Left renal pelvis (tissue), 4 donors: ENCODE data around the gene NTMT1. TPM values are rescaled to one million over a fixed set of nuclear protein-coding genes. Genes with fewer than 3 reads are reported as not detected.

Source experiments
- DNase-seq, 4 donors: peaks; one replicate each; pipeline ENCODE4 v3.0.0-alpha.2; 2013; ENCODE audit warnings: low read depth in 4 of 4, low spot score in 3 of 4
- polyA plus RNA-seq, 4 donors: library from polyadenylated mRNA; unstranded; fragments of 120-200 nt; gene quantifications; one replicate each; pipeline ENCODE4 v1.2.1, GENCODE V29; 2013; ENCODE audit not compliant: insufficient read length in 4 of 4

The NTMT1 gene
- polyA plus RNA-seq, 4 donors = 21.2 to 32.4 (median 29.9) TPM

- DNase-seq = no peak
These were observed 29.2 kb upstream of the NTMT1 start for GRCh38 chr9:129596541-129597331.

DNA sequence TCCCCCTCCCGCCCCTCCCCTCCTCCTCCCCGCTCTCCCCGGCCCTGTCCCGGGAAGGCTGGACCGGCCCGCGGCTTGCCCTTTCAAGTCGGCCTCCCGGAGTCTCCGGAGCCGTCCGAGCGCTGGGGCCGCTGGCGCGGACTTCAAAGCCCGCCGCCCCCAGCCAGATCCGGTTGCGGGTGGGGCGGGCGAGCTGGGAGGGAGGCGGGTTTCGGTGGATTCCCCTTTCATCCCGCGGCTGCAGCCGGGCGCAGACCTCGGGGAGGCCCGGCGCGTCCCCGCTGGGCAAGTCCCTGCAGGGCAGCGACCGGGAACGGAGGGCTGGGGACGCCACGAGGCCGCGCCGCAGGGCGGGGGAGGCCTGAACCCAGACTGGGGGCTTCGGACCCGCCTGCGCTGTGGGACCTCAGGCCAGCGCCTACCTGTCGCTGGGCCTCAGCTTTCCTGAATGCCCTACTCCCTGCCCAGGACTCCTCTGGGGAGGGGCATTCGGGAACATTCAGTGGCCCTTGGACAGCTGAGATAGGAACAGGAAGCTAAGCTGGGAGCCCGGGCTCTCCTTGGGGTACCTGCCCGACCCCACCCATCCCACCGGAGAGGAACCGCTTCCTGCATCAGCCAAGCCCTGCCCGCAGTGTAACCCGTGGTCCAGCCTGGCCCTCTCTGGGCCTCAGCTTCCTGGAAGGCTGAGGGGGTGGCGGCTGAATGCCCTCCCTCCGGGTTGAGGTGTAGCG, 28.4 kb upstream of the NTMT1 start:
- no peak for DNase-seq

GRCh38 chr9:129598089-129598596, 27.8 kb upstream of the NTMT1 start:
- DNase-seq = no peak

DNA sequence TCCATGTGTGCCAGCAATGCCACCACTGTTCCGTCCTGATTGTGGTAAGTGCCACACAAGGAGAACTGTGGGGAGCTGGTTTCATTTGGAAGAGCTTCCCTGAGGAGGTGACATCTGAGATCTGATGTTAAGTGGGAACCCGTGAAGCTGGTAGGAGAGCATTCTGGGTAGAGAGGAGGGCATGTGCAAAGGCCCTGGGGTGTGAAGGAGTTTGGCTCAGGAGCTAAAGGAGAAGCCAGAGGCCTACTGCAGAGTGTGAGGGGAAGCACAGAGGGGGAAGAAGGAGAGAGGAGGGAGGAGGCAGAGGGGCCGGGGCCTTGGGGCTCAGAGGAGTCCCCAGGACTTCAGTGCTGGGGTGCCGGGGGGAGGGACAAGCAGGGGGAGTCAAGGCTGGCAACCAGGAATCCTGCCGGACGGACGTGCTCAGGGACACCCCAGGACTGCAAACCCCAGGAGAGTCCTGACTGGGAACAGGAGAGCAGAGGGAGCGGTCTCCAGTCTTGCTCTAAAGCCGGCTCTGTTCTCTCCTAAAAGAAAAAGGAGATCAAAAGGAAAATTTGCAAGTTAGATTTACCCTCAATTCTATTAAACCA, 24.8 kb upstream of the NTMT1 start:
- no peak for DNase-seq

DNA sequence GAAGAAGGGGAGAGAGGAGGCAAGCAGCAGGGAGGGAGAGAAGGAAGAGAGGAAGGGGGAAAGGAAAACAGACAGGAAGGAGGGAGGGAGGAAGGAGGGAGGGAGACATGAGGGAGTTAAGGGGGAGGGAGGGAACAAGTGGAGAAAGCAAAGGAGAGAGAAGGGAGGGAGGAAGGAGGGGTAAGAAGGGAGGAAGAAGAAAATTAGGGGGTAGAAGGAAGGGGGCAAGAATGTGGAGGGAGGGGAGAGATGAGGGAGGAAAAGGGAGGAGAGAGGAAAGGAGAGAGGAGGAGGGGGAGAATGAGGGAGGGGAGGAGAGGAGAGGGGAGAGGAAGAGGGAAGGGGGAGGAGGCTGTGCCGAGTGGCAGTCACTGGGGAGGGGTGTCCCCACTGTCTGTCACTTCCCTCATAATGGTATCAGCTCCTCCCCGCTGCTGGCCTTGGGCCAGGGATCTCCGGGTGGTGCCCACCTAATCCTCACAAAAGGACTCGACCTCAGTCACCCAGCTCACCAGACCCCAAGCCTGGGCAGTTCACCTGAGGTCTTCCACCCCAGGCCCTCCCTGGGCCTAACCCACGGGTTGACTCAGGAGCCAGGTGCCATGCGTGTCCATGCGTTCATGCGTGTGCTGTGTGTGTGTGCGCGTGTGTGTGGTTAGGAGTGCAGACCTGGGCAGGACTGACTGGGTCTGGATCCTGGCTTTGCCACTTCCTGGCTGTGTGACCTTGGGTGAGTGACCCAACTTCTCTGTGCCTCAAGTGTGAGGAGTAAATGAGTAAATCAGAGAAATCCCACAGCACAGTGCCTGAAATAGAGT, 23.2 kb upstream of the NTMT1 start:
- no peak for DNase-seq

DNA sequence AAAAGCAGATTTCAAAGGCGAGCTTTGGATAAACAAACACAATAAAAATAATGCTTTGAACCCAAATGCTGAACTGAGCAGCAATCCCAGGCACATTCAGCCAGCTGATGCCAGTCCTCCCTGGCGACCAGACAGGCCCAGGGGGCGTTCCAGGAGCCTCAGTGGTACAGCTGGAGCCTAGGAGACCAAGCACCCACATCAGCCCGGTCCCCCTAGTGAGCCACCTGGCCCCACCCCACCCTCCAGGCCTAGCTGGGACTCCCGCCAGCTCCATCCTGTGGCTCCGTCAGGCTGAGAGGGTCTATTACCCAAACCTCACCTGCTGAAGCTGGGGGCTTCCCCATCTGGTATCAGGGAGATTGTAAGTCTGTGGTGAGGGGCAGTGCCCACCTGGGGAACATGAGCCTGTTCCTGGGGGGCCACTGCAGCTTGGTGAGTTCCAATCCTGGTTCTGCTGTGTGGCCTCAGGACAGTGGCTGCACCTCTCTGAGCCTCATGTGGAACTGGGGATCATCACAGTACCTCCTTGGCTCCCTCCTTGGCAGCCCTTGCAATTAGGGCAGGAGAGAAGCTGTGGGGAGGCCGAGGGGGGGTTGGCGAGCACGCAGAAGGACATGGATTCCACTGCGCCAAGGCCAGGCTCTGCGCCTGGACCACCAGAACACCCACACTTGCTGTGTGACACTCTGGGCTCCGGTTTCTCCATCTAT, 21.8 kb upstream of the NTMT1 start:
- no peak for DNase-seq

DNA sequence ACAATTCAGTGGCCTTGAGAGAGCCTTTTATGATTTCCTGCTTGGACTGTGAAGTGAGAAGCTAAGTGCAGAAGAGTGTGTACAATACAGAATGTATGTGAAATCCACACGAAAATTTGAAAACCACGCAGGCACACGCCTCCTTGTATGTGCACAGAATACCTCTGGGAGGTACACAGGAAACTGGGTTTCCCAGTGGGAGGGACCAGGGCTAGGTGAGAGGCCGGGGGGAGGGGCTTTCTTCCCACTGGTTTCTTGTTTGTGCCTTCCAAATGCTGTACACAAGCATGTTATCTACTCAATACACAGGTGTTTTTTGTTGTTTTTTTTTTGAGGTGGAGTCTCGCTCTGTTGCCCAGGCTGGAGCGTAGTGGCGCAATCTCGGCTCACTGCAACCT, 21.2 kb upstream of the NTMT1 start:
- no peak for DNase-seq

DNA sequence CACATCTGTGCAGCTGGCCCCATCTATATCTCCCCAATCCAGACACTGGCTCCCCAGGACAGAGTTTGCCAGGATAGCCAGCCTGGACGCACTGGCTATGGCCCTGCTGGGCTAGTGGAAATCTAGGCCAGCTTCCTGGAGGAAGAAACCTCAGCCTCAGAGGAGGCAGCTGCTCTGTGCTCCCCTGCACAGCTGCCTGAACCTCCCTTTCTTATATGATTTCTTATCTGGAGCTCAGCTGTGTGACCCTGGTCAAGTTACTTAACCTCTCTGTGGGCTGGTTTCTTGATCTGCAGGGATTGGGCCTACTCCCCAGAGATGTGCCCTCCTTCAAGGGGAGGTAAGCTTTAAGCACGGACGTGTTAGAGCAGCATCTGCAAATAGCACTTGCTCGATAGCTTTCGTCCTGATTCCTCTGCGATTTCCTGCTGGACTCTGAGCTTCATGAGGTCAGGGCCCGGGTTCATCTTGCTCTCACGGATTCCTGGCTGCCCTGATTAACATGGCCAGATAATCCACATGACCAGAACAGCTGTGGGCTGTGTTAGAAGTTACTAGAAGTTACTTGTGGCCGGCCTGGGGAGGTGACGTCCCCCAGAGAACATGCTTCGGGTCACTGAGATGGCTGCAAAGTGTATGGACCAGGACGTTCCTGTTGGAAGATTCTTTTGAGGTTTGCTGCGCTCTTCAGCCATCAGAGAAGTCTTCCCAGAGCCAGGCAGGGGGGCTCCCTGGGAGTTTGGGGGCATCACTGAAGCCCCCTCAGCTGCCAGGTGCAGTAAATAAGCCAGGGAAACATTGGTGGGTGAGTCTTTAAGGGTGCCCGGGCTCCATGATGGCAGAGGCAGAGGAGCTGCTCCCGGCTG, 19.6 kb upstream of the NTMT1 start:
- no peak for DNase-seq

DNA sequence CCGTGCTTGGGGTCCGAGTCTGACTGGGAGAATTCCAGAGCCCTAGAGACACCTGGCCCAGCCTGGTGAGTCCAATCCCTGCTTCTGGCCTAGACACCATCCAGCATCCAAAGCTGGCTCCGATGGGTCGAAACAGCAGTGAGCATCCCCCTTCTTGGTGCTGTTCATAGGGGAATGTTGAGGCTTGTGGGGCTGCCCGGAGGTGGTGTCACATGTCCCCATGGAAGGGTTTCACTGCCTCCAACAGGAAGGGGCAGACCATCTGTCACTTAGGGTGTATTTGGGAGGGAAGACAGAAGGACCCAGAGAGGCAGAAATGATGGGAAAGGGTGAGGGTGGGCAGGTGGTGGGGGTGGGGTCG, 19.0 kb upstream of the NTMT1 start:
- no peak for DNase-seq

- no peak for DNase-seq
These were observed 17.1 kb upstream of the NTMT1 start for GRCh38 chr9:129608561-129609481.

- no peak for DNase-seq
These were observed 16.3 kb upstream of the NTMT1 start for GRCh38 chr9:129609486-129610212.

- no peak for DNase-seq
These were observed 15.8 kb upstream of the NTMT1 start for GRCh38 chr9:129610213-129610472.

GRCh38 chr9:129610473-129611306, 15.3 kb upstream of the NTMT1 start:
- no peak for DNase-seq

DNA sequence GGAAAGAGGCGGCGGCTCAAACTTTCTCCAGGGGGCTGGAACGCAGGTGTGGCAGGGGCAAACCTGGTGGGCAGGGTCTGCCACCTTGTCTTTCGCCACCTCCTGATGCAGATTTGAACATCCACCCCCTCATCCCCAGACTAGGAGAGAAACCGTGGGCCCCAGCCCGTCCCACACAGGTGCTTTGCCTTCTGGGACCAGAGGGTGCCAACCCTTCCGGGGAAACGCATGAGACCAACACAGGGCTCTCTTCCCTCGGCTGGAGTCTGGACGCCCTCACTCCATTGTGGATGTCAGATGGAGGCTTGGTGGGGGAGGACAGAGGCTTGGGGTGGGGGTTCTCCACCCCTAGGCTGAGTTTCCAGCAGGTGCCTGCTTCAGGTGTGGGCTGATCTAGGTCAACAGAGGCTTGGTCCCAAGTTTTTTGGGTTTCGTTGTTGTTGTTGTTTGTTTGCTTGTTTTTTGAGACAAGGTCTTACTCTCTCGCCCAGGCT, 14.6 kb upstream of the NTMT1 start:
- no peak for DNase-seq

DNA sequence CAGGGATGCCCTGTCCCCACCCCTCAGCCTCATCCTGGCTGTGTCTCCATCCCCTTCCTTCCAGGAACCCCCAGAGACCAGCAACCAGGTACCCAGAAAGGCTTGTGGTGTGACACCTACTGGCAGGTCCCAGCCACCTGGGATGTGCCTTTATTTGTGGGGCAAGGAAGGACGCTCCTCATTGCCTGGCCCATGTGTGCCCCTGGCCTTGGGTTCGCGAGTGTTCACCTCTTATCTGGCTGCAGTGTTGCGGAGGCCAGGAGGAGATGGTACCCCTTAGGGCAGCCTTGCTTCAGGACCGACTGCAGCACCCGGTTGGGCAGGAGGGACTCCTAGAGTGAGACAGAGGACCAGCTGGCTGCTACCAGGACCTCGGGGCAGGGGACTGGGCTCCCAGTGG, 13.8 kb upstream of the NTMT1 start:
- no peak for DNase-seq

DNA sequence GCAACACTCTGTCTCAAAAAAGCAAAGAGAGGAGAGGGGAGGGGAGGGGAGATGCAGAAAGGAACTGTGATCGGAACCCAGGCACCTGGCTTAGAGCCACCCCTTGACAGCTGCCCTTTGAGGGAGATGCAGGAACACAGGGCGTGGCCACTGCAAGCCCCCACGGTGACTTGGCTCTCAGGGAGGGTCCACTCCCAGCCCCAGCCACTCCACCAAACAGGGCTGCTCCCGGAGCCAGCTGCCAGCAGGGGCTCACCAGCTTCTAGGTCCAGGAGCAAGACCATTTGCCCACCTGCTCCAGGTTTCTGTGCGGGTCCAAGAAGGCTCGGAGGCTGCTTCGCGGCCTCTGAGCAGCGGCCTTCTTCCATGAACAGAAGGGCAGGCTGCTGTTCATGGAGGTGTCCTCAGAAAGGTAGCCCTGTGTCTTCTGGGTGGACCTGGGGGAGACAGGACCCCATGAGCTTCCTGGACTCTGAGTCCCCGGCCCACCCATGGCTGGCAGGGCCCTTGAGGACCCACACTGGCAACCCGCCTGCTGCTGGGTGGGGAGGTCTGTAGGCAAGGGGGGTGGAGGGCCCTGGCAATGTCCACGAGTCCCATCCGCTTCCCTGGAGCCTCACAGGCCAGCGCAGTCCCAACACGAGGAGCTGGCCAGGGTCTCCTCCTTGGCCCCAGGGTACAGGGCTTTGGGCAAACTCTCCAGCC, 13.0 kb upstream of the NTMT1 start:
- DNase-seq = no peak
